Endometrial microvascular endothelial cells (primary cell): ENCODE measurements around the gene TMEM198. TPM values are rescaled to one million over a fixed set of nuclear protein-coding genes. Genes with fewer than 3 reads are reported as not detected.

ENCODE experiments used
- in situ Hi-C: cut with HindIII; loops from 2 replicates; pipeline ENCODE4 v1.10.0; 2017; ENCODE audit warnings: low sequenced_read_pairs, low pct_unique_long_range_greater_than_20kb; ENCODE audit errors: inconsistent ontology term
- total RNA-seq: library from RNA; depleted of rRNA; stranded (reverse); fragments of >200 nt; gene quantifications from one replicate; pipeline ENCODE4 v1.2.3, GENCODE V29; 2015; ENCODE audit errors: inconsistent ontology term

The TMEM198 gene
- total RNA-seq, result not detected

GRCh38 chr2:219543596-219544358, at the start of gene TMEM198, which contains the start of gene CHPF:
Gene TMEM198, plus strand, starts transcription at chr2:219544028. Its CDS starts 700 bp downstream, at chr2:219544728.
Gene CHPF, minus strand, starts transcription at chr2:219543809. Its CDS starts 271 bp downstream, at chr2:219543538.
- in situ Hi-C loops, result no loop called here

- in situ Hi-C loops, result no loop called here
These were observed 48.8 kb upstream of the TMEM198 start for GRCh38 chr2:219494952-219495530.

- in situ Hi-C loops, result no loop called here
These were observed 48.2 kb upstream of the TMEM198 start for GRCh38 chr2:219495531-219496122.

GRCh38 chr2:219496247-219496824, 47.5 kb upstream of the TMEM198 start:
- in situ Hi-C loops, result no loop called here

GRCh38 chr2:219496825-219497494, 46.9 kb upstream of the TMEM198 start:
- in situ Hi-C loops, result no loop called here

GRCh38 chr2:219497495-219498279, 46.1 kb upstream of the TMEM198 start:
- in situ Hi-C loops, result no loop called here

- in situ Hi-C loops, result no loop called here
These were observed 45.4 kb upstream of the TMEM198 start, which contains the start of gene GMPPA for GRCh38 chr2:219498280-219499057. Gene GMPPA, plus strand, starts transcription at chr2:219498891. Its CDS starts 1,085 bp downstream, at chr2:219499976.

- in situ Hi-C loops, result no loop called here
These were observed 44.8 kb upstream of the TMEM198 start for GRCh38 chr2:219499058-219499307.

- in situ Hi-C loops, result no loop called here
These were observed 44.3 kb upstream of the TMEM198 start for GRCh38 chr2:219499555-219499954.

GRCh38 chr2:219500135-219500534, 43.7 kb upstream of the TMEM198 start:
- in situ Hi-C loops, result no loop called here

GRCh38 chr2:219501849-219502248, 42.0 kb upstream of the TMEM198 start:
- in situ Hi-C loops, result no loop called here

GRCh38 chr2:219502618-219503017, 41.2 kb upstream of the TMEM198 start:
- in situ Hi-C loops, result no loop called here

- in situ Hi-C loops, result no loop called here
These were observed 38.2 kb upstream of the TMEM198 start for GRCh38 chr2:219505585-219505984.

GRCh38 chr2:219506153-219506801, 37.6 kb upstream of the TMEM198 start:
- in situ Hi-C loops, result no loop called here

GRCh38 chr2:219506802-219507526, 36.9 kb upstream of the TMEM198 start:
- in situ Hi-C loops, result no loop called here

- in situ Hi-C loops, result no loop called here
These were observed 36.0 kb upstream of the TMEM198 start for GRCh38 chr2:219507581-219508443.
